Endodermal cell (in vitro differentiated cells): ENCODE data around the gene VPS16. TPM values are rescaled to one million over a fixed set of nuclear protein-coding genes. Genes with fewer than 3 reads are reported as not detected.

ENCODE experiments used
- DNase-seq: peaks from one replicate; pipeline ENCODE4 v3.0.0-alpha.2; 2017
- H3K27ac ChIP-seq: 2 replicates; pipeline ENCODE4 v1.5.1; 2013; ENCODE audit warnings: mild to moderate bottlenecking, low read depth, low read length, moderate library complexity
- H3K27me3 ChIP-seq: 2 replicates; pipeline ENCODE4 v1.6.1; 2013; ENCODE audit warnings: mild to moderate bottlenecking, low read length, moderate library complexity; ENCODE audit not compliant: insufficient read depth, control insufficient read depth, poor library complexity, severe bottlenecking
- H3K36me3 ChIP-seq: 2 replicates; pipeline ENCODE4 v1.7.0; 2013; ENCODE audit warnings: mild to moderate bottlenecking, low read length, moderate library complexity; ENCODE audit not compliant: control insufficient read depth, insufficient read depth
- H3K4me1 ChIP-seq: one replicate; pipeline ENCODE4 v1.7.0; 2013; ENCODE audit warnings: low read length; ENCODE audit not compliant: control insufficient read depth, insufficient read depth
- H3K4me3 ChIP-seq: 2 replicates; pipeline ENCODE4 v1.5.1; 2013; ENCODE audit warnings: mild to moderate bottlenecking, low read length, moderate library complexity
- H3K9ac ChIP-seq: 2 replicates; pipeline ENCODE4 v1.6.1; 2013; ENCODE audit warnings: mild to moderate bottlenecking, low read length, moderate library complexity; ENCODE audit not compliant: poor library complexity, severe bottlenecking; ENCODE audit errors: extremely low read depth
- H3K9me3 ChIP-seq: 2 replicates; pipeline ENCODE4 v1.6.1; 2013; ENCODE audit warnings: mild to moderate bottlenecking, low read length, moderate library complexity; ENCODE audit not compliant: control insufficient read depth
- H3K27ac Mint-ChIP-seq: 2 replicates; pipeline ENCODE4 v1.8.0; 2020; ENCODE audit warnings: mixed read lengths
- H3K27me3 Mint-ChIP-seq: 2 replicates; pipeline ENCODE4 v1.8.0; 2021; ENCODE audit warnings: mild to moderate bottlenecking, mixed read lengths; ENCODE audit not compliant: insufficient read depth
- H3K36me3 Mint-ChIP-seq: 2 replicates; pipeline ENCODE4 v1.8.0; 2020; ENCODE audit warnings: low read depth, mixed read lengths
- H3K4me1 Mint-ChIP-seq: 2 replicates; pipeline ENCODE4 v1.8.0; 2020; ENCODE audit warnings: mixed read lengths
- H3K4me3 Mint-ChIP-seq: 2 replicates; pipeline ENCODE4 v1.8.0; 2020; ENCODE audit warnings: mild to moderate bottlenecking, moderate library complexity, mixed read lengths
- H3K9me3 Mint-ChIP-seq: 2 replicates; pipeline ENCODE4 v1.8.0; 2020; ENCODE audit warnings: mild to moderate bottlenecking, mixed read lengths
- CTCF ChIP-seq: fragments of 200-600 bp; sonication (generic); conservative IDR thresholded peaks from 2 replicates; pipeline ENCODE4 v1.5.0; 2021; ENCODE audit warnings: antibody characterized with exemption, mild to moderate bottlenecking
- WGBS, 2 experiments: methylation state at CpG; one replicate each; pipeline versions ENCODE4 v1.1.5 to v1.1.7; 2013; ENCODE audit warnings: missing lambda C conversion rate in 2 of 2, mixed read lengths in 1 of 2; ENCODE audit not compliant: insufficient coverage in 1 of 2, insufficient read length in 1 of 2; 5-methylcytosine and 5-hydroxymethylcytosine counted together
- total RNA-seq, 2 donors: library from RNA; stranded (reverse); fragmentation: NEBNext Ultra II Directional in 1 of 2; extraction: Animal tissue kit (Norgen Biotek cat#: 25700) in 1 of 2; gene quantifications; 2 replicates in 1 of 2; 3 replicates in 1 of 2; pipeline ENCODE4 v1.2.1, GENCODE V29; 2021

Gene VPS16
- total RNA-seq, 2 donors from 2014 or later: 36.8 to 37.5 TPM

GRCh38 chr20:2836035-2836434 lies 4.5 kb upstream of the VPS16 start:
- Mint-ChIP-seq H3K9me3 (no peaks in the 10 kb centered on the region), H3K27ac (no peak overlapping the region), H3K36me3 (peaks cover 39% of the 10 kb centered on the region), H3K4me1 (no peaks in the 10 kb centered on the region), H3K4me3 (no peak overlapping the region), H3K27me3 (peaks cover 12% of the 10 kb centered on the region)
- no peaks in the 10 kb centered on the region for H3K27me3 ChIP-seq
- no peak overlapping the region for H3K4me3 ChIP-seq
- no peak for TF ChIP-seq CTCF
- no peaks in the 10 kb centered on the region for H3K9me3 ChIP-seq
- no peak overlapping the region for H3K9ac ChIP-seq
- no peak for DNase-seq
- H3K36me3 ChIP-seq: peaks cover 5% of the 10 kb centered on the region
- no peaks in the 10 kb centered on the region for H3K4me1 ChIP-seq
- H3K27ac ChIP-seq: no peak overlapping the region
- 80 to 90% methylated on average over 2 to 5 of the region's 5 CpGs for WGBS, 2 experiments

GRCh38 chr20:2837221-2837960 lies 3.2 kb upstream of the VPS16 start:
- WGBS, 2 experiments: 91 to 94% methylated on average over 4 to 6 of the region's 6 CpGs
- Mint-ChIP-seq H3K27me3 (peaks cover 12% of the 10 kb centered on the region), H3K36me3 (peaks cover 39% of the 10 kb centered on the region), H3K27ac (no peak overlapping the region), H3K4me1 (no peaks in the 10 kb centered on the region), H3K9me3 (no peaks in the 10 kb centered on the region), H3K4me3 (no peak overlapping the region)
- no peak for DNase-seq
- Histone ChIP-seq H3K9me3 (no peaks in the 10 kb centered on the region), H3K9ac (no peak overlapping the region), H3K27ac (no peak overlapping the region), H3K4me1 (no peaks in the 10 kb centered on the region), H3K36me3 (peaks cover 5% of the 10 kb centered on the region), H3K4me3 (no peak overlapping the region), H3K27me3 (no peaks in the 10 kb centered on the region)
- no peak for TF ChIP-seq CTCF

- no peaks in the 10 kb centered on the region for H3K9me3 ChIP-seq
Measured at GRCh38 chr20:2838170-2838797, 2.3 kb upstream of the VPS16 start.

More at GRCh38 chr20:2838170-2838797, 2.3 kb upstream of the VPS16 start:
- Histone ChIP-seq H3K27ac (no peak overlapping the region), H3K4me1 (no peaks in the 10 kb centered on the region), H3K27me3 (no peaks in the 10 kb centered on the region), H3K9ac (no peak overlapping the region), H3K36me3 (peaks cover 5% of the 10 kb centered on the region), H3K4me3 (no peak overlapping the region)
- 94 to 98% methylated on average over 17 to 19 of the region's 19 CpGs for WGBS, 2 experiments
- H3K36me3 Mint-ChIP-seq: peaks cover 40% of the 10 kb centered on the region
- H3K27me3 Mint-ChIP-seq: peaks cover 12% of the 10 kb centered on the region
- no peak for DNase-seq
- no peak for TF ChIP-seq CTCF
- H3K4me3 Mint-ChIP-seq: no peak overlapping the region
- H3K4me1 Mint-ChIP-seq: no peaks in the 10 kb centered on the region
- no peak overlapping the region for H3K27ac Mint-ChIP-seq
- no peaks in the 10 kb centered on the region for H3K9me3 Mint-ChIP-seq
